Liver (tissue), 9 donors: Measurements from ENCODE around the gene HS3ST2. TPM values are rescaled to one million over a fixed set of nuclear protein-coding genes. Genes with fewer than 3 reads are reported as not detected.

ENCODE experiments used
- DNase-seq: peaks from one replicate; pipeline ENCODE4 v3.0.0-alpha.2; 2017; ENCODE audit warnings: low spot score
- H3K27ac ChIP-seq, 2 donors: one replicate each; pipeline ENCODE4 v1.7.0; 2013; ENCODE audit warnings: inconsistent platforms in 2 of 2, low read length in 2 of 2, control low read depth in 1 of 2, low read depth in 1 of 2, mild to moderate bottlenecking in 1 of 2
- H3K27me3 ChIP-seq, 4 donors: one replicate each; pipeline versions ENCODE4 v1.6.1 to v1.7.0; 2013; ENCODE audit warnings: low read length in 3 of 4, inconsistent platforms in 1 of 4, mild to moderate bottlenecking in 1 of 4, moderate library complexity in 1 of 4; ENCODE audit not compliant: control insufficient read depth in 4 of 4, insufficient read depth in 4 of 4
- H3K36me3 ChIP-seq, 4 donors: one replicate each; pipeline versions ENCODE4 v1.6.1 to v1.7.0; 2013; ENCODE audit warnings: low read length in 3 of 4, mild to moderate bottlenecking in 3 of 4, low read depth in 1 of 4, moderate library complexity in 1 of 4; ENCODE audit not compliant: control insufficient read depth in 4 of 4, insufficient read depth in 3 of 4
- H3K4me1 ChIP-seq, 4 donors: one replicate each; pipeline versions ENCODE4 v1.6.1 to v1.7.0; 2013; ENCODE audit warnings: low read length in 3 of 4, mild to moderate bottlenecking in 3 of 4, moderate library complexity in 1 of 4; ENCODE audit not compliant: control insufficient read depth in 4 of 4, insufficient read depth in 4 of 4
- H3K4me3 ChIP-seq, 3 donors: one replicate each; pipeline versions ENCODE4 v1.6.1 to v1.7.0; 2013; ENCODE audit warnings: low read length in 3 of 3, control low read depth in 1 of 3, low read depth in 1 of 3, mild to moderate bottlenecking in 1 of 3
- H3K9ac ChIP-seq, 2 donors: one replicate each; pipeline ENCODE4 v1.7.0; 2013; ENCODE audit warnings: low read length in 2 of 2, mild to moderate bottlenecking in 2 of 2, moderate library complexity in 2 of 2, control low read depth in 1 of 2, low read depth in 1 of 2
- H3K9me3 ChIP-seq, 4 donors: one replicate each; pipeline versions ENCODE4 v1.6.1 to v1.7.0; 2013; ENCODE audit warnings: low read length in 3 of 4; ENCODE audit not compliant: control insufficient read depth in 4 of 4
- ATF3 ChIP-seq: IDR thresholded peaks from 2 replicates; pipeline ENCODE4 v1.6.1; 2016; ENCODE audit warnings: antibody characterized with exemption
- CTCF ChIP-seq: fragments of 150-350 bp; IDR thresholded peaks from 2 replicates; pipeline ENCODE4 v1.5.1; 2017; ENCODE audit warnings: improper control_type of control experiment, low read depth, low read length; ENCODE audit not compliant: missing input control
- EGR1 ChIP-seq, 2 donors: IDR thresholded peaks; 2 replicates each; pipeline ENCODE4 v1.6.1; 2016 to 2018; ENCODE audit warnings: antibody characterized with exemption in 2 of 2, low read depth in 2 of 2
- FOXA1 ChIP-seq: IDR thresholded peaks from 2 replicates; pipeline ENCODE4 v1.6.1; 2016; ENCODE audit warnings: antibody characterized with exemption
- FOXA2 ChIP-seq: IDR thresholded peaks from 2 replicates; pipeline ENCODE4 v1.6.1; 2016; ENCODE audit warnings: antibody characterized with exemption
- HNF4G ChIP-seq: IDR thresholded peaks from 2 replicates; pipeline ENCODE4 v1.6.1; 2016; ENCODE audit warnings: antibody characterized with exemption
- JUND ChIP-seq, 2 donors: IDR thresholded peaks; 2 replicates each; pipeline ENCODE4 v1.6.1; 2016; ENCODE audit warnings: antibody characterized with exemption in 2 of 2
- MAX ChIP-seq: IDR thresholded peaks from 2 replicates; pipeline ENCODE4 v1.6.1; 2016; ENCODE audit warnings: antibody characterized with exemption
- RAD21 ChIP-seq, 2 donors: IDR thresholded peaks; 2 replicates each; pipeline ENCODE4 v1.6.1; 2016; ENCODE audit warnings: antibody characterized with exemption in 2 of 2, mild to moderate bottlenecking in 2 of 2
- REST ChIP-seq: IDR thresholded peaks from 2 replicates; pipeline ENCODE4 v1.6.1; 2016; ENCODE audit warnings: antibody characterized with exemption, mild to moderate bottlenecking
- SP1 ChIP-seq: IDR thresholded peaks from 2 replicates; pipeline ENCODE4 v1.6.1; 2018; ENCODE audit warnings: antibody characterized with exemption, mild to moderate bottlenecking
- TAF1 ChIP-seq: conservative IDR thresholded peaks from 2 replicates; pipeline ENCODE4 v1.6.1; 2016; ENCODE audit warnings: antibody characterized with exemption, mild to moderate bottlenecking
- YY1 ChIP-seq: IDR thresholded peaks from 2 replicates; pipeline ENCODE4 v1.6.1; 2016; ENCODE audit warnings: antibody characterized with exemption, mild to moderate bottlenecking
- ZBTB33 ChIP-seq: IDR thresholded peaks from 2 replicates; pipeline ENCODE4 v1.6.1; 2016; ENCODE audit warnings: antibody characterized with exemption
- WGBS: extraction: QIAGEN DNeasy Blood & Tissue Kit; methylation state at CpG from one replicate; pipeline ENCODE4 v1.1.7; 2013; 5-methylcytosine and 5-hydroxymethylcytosine counted together
- polyA plus RNA-seq, 2 donors: library from polyadenylated mRNA; stranded (reverse) in 1 of 2; unstranded in 1 of 2; fragments of 200-250 nt in 1 of 2; fragments of >200 nt in 1 of 2; fragmentation: Nextera tagmentation in 1 of 2; extraction: Ambion mirVana in 1 of 2; gene quantifications; one replicate each; pipeline versions ENCODE4 v1.2.1 to v1.2.3, GENCODE V29; 2013 to 2015
- total RNA-seq, 2 donors: library from RNA; depleted of rRNA; stranded (reverse); fragments of >200 nt; gene quantifications; one replicate each; pipeline ENCODE4 v1.2.3, GENCODE V29; 2014
- donor health status: healthy.
- donor health status: healthy.
- donor health status: healthy.
- donor health status: healthy.
- donor health status: healthy.

HS3ST2 gene
- total and polyA plus RNA-seq, 4 donors, result 0.08 to 0.14 (median 0.09) TPM; not detected in 1

- DNase-seq, result no peak
- H3K9ac ChIP-seq, result no peak overlapping the region
- H3K9me3 ChIP-seq, result no peaks in the 10 kb centered on the region
- 87% methylated on average over 3 of the region's 3 CpGs for WGBS
- no peak overlapping the region for H3K4me3 ChIP-seq
- no peak overlapping the region for H3K27ac ChIP-seq
- no peak for TF ChIP-seq ATF3
- H3K27me3 ChIP-seq, result peaks cover 0 to 15% (median 0%) of the 10 kb centered on the region in 4 donors
- no peaks in the 10 kb centered on the region for H3K36me3 ChIP-seq
- no peaks in the 10 kb centered on the region for H3K4me1 ChIP-seq
These were observed 109.5 kb downstream of the HS3ST2 start for GRCh38 chr16:22923491-22923890.

GRCh38 chr16:22924492-22924891 lies 110.5 kb downstream of the HS3ST2 start:
- no peak for DNase-seq
- Histone ChIP-seq H3K27me3 (peaks cover 0 to 15% (median 0%) of the 10 kb centered on the region in 4 donors), H3K4me3 (no peak overlapping the region), H3K36me3 (no peaks in the 10 kb centered on the region), H3K9me3 (no peaks in the 10 kb centered on the region), H3K4me1 (no peaks in the 10 kb centered on the region), H3K9ac (no peak overlapping the region), H3K27ac (no peak overlapping the region)
- WGBS, result 51% methylated on average over 5 of the region's 5 CpGs
- TF ChIP-seq FOXA2, result no peak
- no peak for TF ChIP-seq MAX
- no peak for TF ChIP-seq EGR1 (IDR thresholded peaks at IDR 0.05; ENCODE audit: low read depth in 2 of 2)
- no peak for TF ChIP-seq FOXA1
- no peak for TF ChIP-seq RAD21 (IDR thresholded peaks at IDR 0.05)

GRCh38 chr16:22926105-22926751 lies 112.3 kb downstream of the HS3ST2 start:
- no peak overlapping the region for H3K9ac ChIP-seq
- 60% methylated on average over 10 of the region's 10 CpGs for WGBS

More at GRCh38 chr16:22926105-22926751, 112.3 kb downstream of the HS3ST2 start:
- no peak for DNase-seq
- TF ChIP-seq FOXA2 (no peak), ATF3 (no peak), ZBTB33 (no peak), HNF4G (no peak), RAD21 (IDR thresholded peaks at IDR 0.05) (no peak), YY1 (no peak), REST (no peak), EGR1 (IDR thresholded peaks at IDR 0.05; ENCODE audit: low read depth in 2 of 2) (no peak), JUND (IDR thresholded peaks at IDR 0.05) (no peak), SP1 (no peak), TAF1 (no peak), FOXA1 (no peak), CTCF (no peak)
- peaks cover 0 to 11% (median 0%) of the 10 kb centered on the region in 4 donors for H3K27me3 ChIP-seq
- H3K36me3 ChIP-seq, result no peaks in the 10 kb centered on the region
- no peak overlapping the region for H3K27ac ChIP-seq
- no peaks in the 10 kb centered on the region for H3K9me3 ChIP-seq
- H3K4me1 ChIP-seq, result no peaks in the 10 kb centered on the region
- H3K4me3 ChIP-seq, result no peak overlapping the region
